ENCODE measurements around the gene WDR86. TPM values are rescaled to one million over a fixed set of nuclear protein-coding genes. Genes with fewer than 3 reads are reported as not detected.
A peak's percentile ranks its signal among the peaks of the same experiment; 100 is the strongest.

WDR86 gene
- total RNA-seq, 1 experiment from 2014 or later = 24.4 TPM

- ChIA-PET CTCF (interaction anchor here (1.0 kb wide), 1 partner anchor 76 kb away, joined by 3 read pairs; no protein-coding TSS in a partner anchor), POLR2A (no interaction called here)
- H3K4me3 Mint-ChIP-seq = no peak overlapping the region
- H3K27me3 Mint-ChIP-seq (ENCODE audit: low read depth) = peaks cover 20% of the 10 kb centered on the region
- peaks cover 7% of the 10 kb centered on the region for H3K4me1 Mint-ChIP-seq
- peak overlapping the region; percentile 91; the same call in 1 of the 2 replicates for H3K27ac Mint-ChIP-seq
- H3K9me3 Mint-ChIP-seq = no peaks in the 10 kb centered on the region
- DNase-seq (ENCODE audit: low spot score) = no peak
- peaks cover 3% of the 10 kb centered on the region; the same call in 1 of the 2 replicates for H3K36me3 Mint-ChIP-seq
- TF ChIP-seq MXD4 (CRISPR knock-in tag; IDR thresholded peaks at IDR 0.05; ENCODE audit: borderline replicate concordance) = no peak
- no peak for TF ChIP-seq PRDM15 (CRISPR knock-in tag; IDR thresholded peaks at IDR 0.05)
- TF ChIP-seq ZNF671 (CRISPR knock-in tag; IDR thresholded peaks at IDR 0.05) = no peak
- no peak for ATAC-seq
These were observed 22.5 kb downstream of the WDR86 start for GRCh38 chr7:151387161-151388006.

- ATAC-seq = no peak
- H3K36me3 Mint-ChIP-seq = peaks cover 3% of the 10 kb centered on the region; the same call in 1 of the 2 replicates
- peak overlapping the region; percentile 91 for H3K27ac Mint-ChIP-seq
- ChIA-PET POLR2A (no interaction called here), CTCF (interaction anchor here (1.0 kb wide), 1 partner anchor 75 kb away, joined by 3 read pairs; no protein-coding TSS in a partner anchor)
- H3K4me1 Mint-ChIP-seq = peaks cover 11% of the 10 kb centered on the region
- peaks cover 25% of the 10 kb centered on the region for H3K27me3 Mint-ChIP-seq (ENCODE audit: low read depth)
- H3K4me3 Mint-ChIP-seq = no peak overlapping the region
- H3K9me3 Mint-ChIP-seq = no peaks in the 10 kb centered on the region
- DNase-seq (ENCODE audit: low spot score) = no peak
- no peak for TF ChIP-seq ZNF263 (CRISPR knock-in tag; IDR thresholded peaks at IDR 0.05; ENCODE audit: low read depth)
- no peak for TF ChIP-seq CDX4 (CRISPR knock-in tag; IDR thresholded peaks at IDR 0.05; ENCODE audit: borderline replicate concordance)
- TF ChIP-seq CREM (CRISPR knock-in tag; IDR thresholded peaks at IDR 0.05) = no peak
- no peak for TF ChIP-seq FOXP1 (CRISPR knock-in tag; IDR thresholded peaks at IDR 0.05; ENCODE audit: borderline replicate concordance)
- TF ChIP-seq STAT6 (CRISPR knock-in tag; conservative IDR thresholded peaks at IDR 0.05; ENCODE audit: low read depth) = no peak
- no peak for TF ChIP-seq ZBTB21 (CRISPR knock-in tag; IDR thresholded peaks at IDR 0.05; ENCODE audit: borderline replicate concordance)
- no peak for TF ChIP-seq ATF2 (CRISPR knock-in tag; IDR thresholded peaks at IDR 0.05; ENCODE audit: borderline replicate concordance, low read depth)
- no peak for TF ChIP-seq E2F4 (CRISPR knock-in tag; IDR thresholded peaks at IDR 0.05; ENCODE audit: borderline replicate concordance, low read depth)
- TF ChIP-seq GRHL2 (CRISPR knock-in tag; IDR thresholded peaks at IDR 0.05; ENCODE audit: insufficient replicate concordance, severe bottlenecking) = no peak
- no peak for TF ChIP-seq SMAD3 (CRISPR knock-in tag; IDR thresholded peaks at IDR 0.05; ENCODE audit: borderline replicate concordance)
- TF ChIP-seq ZNF121 (CRISPR knock-in tag; IDR thresholded peaks at IDR 0.05) = no peak
- TF ChIP-seq ZNF396 (CRISPR knock-in tag; IDR thresholded peaks at IDR 0.05; ENCODE audit: borderline replicate concordance) = no peak
- TF ChIP-seq ZNF423 (CRISPR knock-in tag; IDR thresholded peaks at IDR 0.05) = no peak
- TF ChIP-seq FOXP4 (CRISPR knock-in tag; IDR thresholded peaks at IDR 0.05) = no peak
- TF ChIP-seq MAX (CRISPR knock-in tag; IDR thresholded peaks at IDR 0.05) = no peak
- no peak for TF ChIP-seq FOXK1 (CRISPR knock-in tag; IDR thresholded peaks at IDR 0.05)
These were observed 23.3 kb downstream of the WDR86 start for GRCh38 chr7:151386301-151387160.
